Fibroblast of lung (primary cell): ENCODE data around the gene LTBP1. TPM values are rescaled to one million over a fixed set of nuclear protein-coding genes. Genes with fewer than 3 reads are reported as not detected.

Source experiments
- DNase-seq, 2 donors: peaks; one replicate each; pipeline versions ENCODE4 v3.0.0 to v3.0.0-alpha.2; 2010; ENCODE audit warnings: low read depth in 2 of 2
- H2AFZ ChIP-seq: 2 replicates; pipeline ENCODE4 v1.5.1; 2012; ENCODE audit warnings: low read length, control low read depth, inconsistent platforms
- H3K27ac ChIP-seq: 2 replicates; pipeline ENCODE4 v1.5.1; 2011; ENCODE audit warnings: low read length, control low read depth; ENCODE audit not compliant: insufficient read depth
- H3K27me3 ChIP-seq: 2 replicates; pipeline ENCODE4 v1.5.1; 2011; ENCODE audit warnings: mild to moderate bottlenecking, low read length; ENCODE audit not compliant: control insufficient read depth, insufficient read depth
- H3K36me3 ChIP-seq: 2 replicates; pipeline ENCODE4 v1.5.1; 2011; ENCODE audit warnings: low read length; ENCODE audit not compliant: control insufficient read depth, insufficient read depth
- H3K4me1 ChIP-seq: 2 replicates; pipeline ENCODE4 v1.5.1; 2011; ENCODE audit warnings: low read length; ENCODE audit not compliant: control insufficient read depth, insufficient read depth; ENCODE audit errors: extremely low read depth
- H3K4me2 ChIP-seq: 2 replicates; pipeline ENCODE4 v1.5.1; 2011; ENCODE audit warnings: low read length, control low read depth; ENCODE audit not compliant: insufficient read depth; ENCODE audit errors: extremely low read depth
- H3K4me3 ChIP-seq, 4 experiments: fragments of 200-600 bp in 1 of 4; sonication (generic) in 1 of 4; replicated peaks in 1 of 4; 2 replicates each; pipeline ENCODE4 v1.5.1; 2011 to 2016; ENCODE audit warnings: low read length in 4 of 4, low read depth in 3 of 4, mild to moderate bottlenecking in 3 of 4, control low read depth in 2 of 4, inconsistent platforms in 1 of 4, mixed read lengths in 1 of 4; ENCODE audit not compliant: insufficient read depth in 1 of 4; ENCODE audit errors: control extremely low read depth in 1 of 4
- H3K79me2 ChIP-seq: 2 replicates; pipeline ENCODE4 v1.5.1; 2012; ENCODE audit warnings: mild to moderate bottlenecking, low read length, inconsistent platforms; ENCODE audit not compliant: control insufficient read depth, insufficient read depth
- H3K9ac ChIP-seq: 2 replicates; pipeline ENCODE4 v1.5.1; 2011; ENCODE audit warnings: mild to moderate bottlenecking, low read length, control low read depth; ENCODE audit not compliant: insufficient read depth
- H3K9me3 ChIP-seq: 2 replicates; pipeline ENCODE4 v1.5.1; 2012; ENCODE audit warnings: low read depth, low read length; ENCODE audit not compliant: control insufficient read depth, insufficient read depth
- H4K20me1 ChIP-seq: 2 replicates; pipeline ENCODE4 v1.5.1; 2011; ENCODE audit warnings: low read length; ENCODE audit not compliant: control insufficient read depth, insufficient read depth; ENCODE audit errors: extremely low read depth
- CTCF ChIP-seq, 2 donors: IDR thresholded peaks in 1 of 2; conservative IDR thresholded peaks in 1 of 2; 1 replicate in 1 of 2; 2 replicates in 1 of 2; pipeline ENCODE4 v1.5.1; 2011 to 2012; ENCODE audit warnings: low read length in 2 of 2, control low read depth in 1 of 2, inconsistent platforms in 1 of 2, low read depth in 1 of 2, mild to moderate bottlenecking in 1 of 2
- EZH2 ChIP-seq: IDR thresholded peaks from 2 replicates; pipeline ENCODE4 v1.5.1; 2012; ENCODE audit warnings: low read length, control low read depth, mild to moderate bottlenecking; ENCODE audit errors: missing control alignments
- polyA plus RNA-seq, 2 donors: library from polyadenylated mRNA; depleted of rRNA in 1 of 2; stranded (reverse) in 1 of 2; unstranded in 1 of 2; fragments of >200 nt; gene quantifications; 2 replicates each; pipeline ENCODE4 v1.2.1, GENCODE V29; 2011 to 2012; ENCODE audit warnings: missing spikeins in 1 of 2
- total RNA-seq: library from RNA; depleted of rRNA; stranded (reverse); fragments of >200 nt; gene quantifications from 2 replicates; pipeline ENCODE4 v1.2.1, GENCODE V29; 2014

The LTBP1 gene
- total and polyA plus RNA-seq, 2 donors (not counting 1 experiment from before 2014, with no cell fraction given), result 254 to 324 TPM

DNA sequence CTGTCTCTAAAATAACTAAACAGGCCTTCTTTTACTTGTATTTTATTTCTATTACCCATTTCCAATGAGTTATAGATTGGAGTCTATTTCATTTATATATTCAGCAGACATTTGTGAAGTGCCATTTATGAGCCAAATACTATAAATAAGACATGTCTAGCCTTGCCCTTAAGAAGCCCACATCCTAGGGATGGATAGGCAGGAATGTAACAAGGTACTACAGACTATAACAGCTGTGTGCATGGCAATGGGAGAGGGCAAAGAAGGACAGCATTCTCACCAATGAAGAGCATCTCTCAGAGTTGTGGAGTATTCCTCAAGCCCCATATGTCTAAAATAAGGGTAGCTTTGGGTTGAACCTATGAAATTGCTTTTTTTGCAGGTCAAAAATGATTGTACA is 367.8 kb downstream of the LTBP1 start:
- no peak overlapping the region for H2AFZ ChIP-seq
- no peak overlapping the region for H3K4me2 ChIP-seq
- no peak overlapping the region for H3K4me3 ChIP-seq
- no peaks in the 10 kb centered on the region for H4K20me1 ChIP-seq
- no peak for TF ChIP-seq EZH2
- TF ChIP-seq CTCF (conservative IDR thresholded peaks at IDR 0.05 in 1 of 2, IDR thresholded peaks at IDR 0.05 in 1 of 2; ENCODE audit: low read depth in 1 of 2, low read length in 2 of 2), result no peak
- no peaks in the 10 kb centered on the region for H3K9me3 ChIP-seq
- no peaks in the 10 kb centered on the region for H3K27me3 ChIP-seq
- no peaks in the 10 kb centered on the region for H3K79me2 ChIP-seq
- H3K36me3 ChIP-seq, result peaks cover 1% of the 10 kb centered on the region
- H3K4me1 ChIP-seq, result peaks cover 3% of the 10 kb centered on the region
- H3K9ac ChIP-seq, result no peak overlapping the region
- DNase-seq, result no peak
- no peak overlapping the region for H3K27ac ChIP-seq

- no peak overlapping the region for H3K4me2 ChIP-seq
Measured at GRCh38 chr2:33316328-33316727, 369.6 kb downstream of the LTBP1 start.

GRCh38 chr2:33317369-33318007 is 370.7 kb downstream of the LTBP1 start:
- Histone ChIP-seq H3K4me3 (no peak overlapping the region), H3K27ac (no peak overlapping the region), H2AFZ (no peak overlapping the region), H4K20me1 (no peaks in the 10 kb centered on the region), H3K4me1 (peaks cover 11% of the 10 kb centered on the region), H3K9ac (no peak overlapping the region), H3K36me3 (peaks cover 2% of the 10 kb centered on the region), H3K4me2 (no peak overlapping the region), H3K27me3 (no peaks in the 10 kb centered on the region), H3K79me2 (no peaks in the 10 kb centered on the region), H3K9me3 (no peaks in the 10 kb centered on the region)
- TF ChIP-seq EZH2 (no peak), CTCF (conservative IDR thresholded peaks at IDR 0.05 in 1 of 2, IDR thresholded peaks at IDR 0.05 in 1 of 2; ENCODE audit: low read depth in 1 of 2, low read length in 2 of 2) (no peak)
- DNase-seq, result no peak

More at GRCh38 chr2:33316328-33316727, 369.6 kb downstream of the LTBP1 start:
- TF ChIP-seq CTCF (conservative IDR thresholded peaks at IDR 0.05 in 1 of 2, IDR thresholded peaks at IDR 0.05 in 1 of 2; ENCODE audit: low read depth in 1 of 2, low read length in 2 of 2) (no peak), EZH2 (no peak)
- Histone ChIP-seq H3K36me3 (peaks cover 2% of the 10 kb centered on the region), H2AFZ (no peak overlapping the region), H3K79me2 (no peaks in the 10 kb centered on the region), H4K20me1 (no peaks in the 10 kb centered on the region), H3K4me1 (peaks cover 10% of the 10 kb centered on the region), H3K4me3 (no peak overlapping the region), H3K9ac (no peak overlapping the region), H3K27me3 (no peaks in the 10 kb centered on the region), H3K27ac (no peak overlapping the region), H3K9me3 (no peaks in the 10 kb centered on the region)
- no peak for DNase-seq
